Endothelial cell of umbilical vein (primary cell): Measurements from ENCODE around the gene NEDD4.

ENCODE experiments used
- EZH2 ChIP-seq: IDR thresholded peaks from 2 replicates; pipeline ENCODE4 v1.6.1; 2012; ENCODE audit warnings: borderline replicate concordance, low read depth, mild to moderate bottlenecking, moderate library complexity, low read length, inconsistent platforms; ENCODE audit not compliant: severe bottlenecking
- FOS ChIP-seq: IDR thresholded peaks from 2 replicates; pipeline ENCODE4 v1.6.1; 2011; ENCODE audit warnings: mild to moderate bottlenecking, low read length, moderate library complexity, borderline replicate concordance; ENCODE audit not compliant: insufficient read depth
- GATA2 ChIP-seq: IDR thresholded peaks from 2 replicates; pipeline ENCODE4 v1.7.0; 2011; ENCODE audit warnings: low read depth, mild to moderate bottlenecking, moderate library complexity, mixed read lengths, low read length; ENCODE audit not compliant: insufficient read length, insufficient read depth
- JUN ChIP-seq: IDR thresholded peaks from 2 replicates; pipeline ENCODE4 v1.6.1; 2011; ENCODE audit warnings: borderline replicate concordance, low read depth; ENCODE audit not compliant: insufficient read length, insufficient read depth
- MYC ChIP-seq: IDR thresholded peaks from one replicate; pipeline ENCODE4 v1.6.1; 2011; ENCODE audit warnings: mild to moderate bottlenecking, low read depth, low read length
- POLR2A ChIP-seq: IDR thresholded peaks from 2 replicates; pipeline ENCODE4 v1.6.1; 2012; ENCODE audit warnings: low read depth, mild to moderate bottlenecking, control low read depth, low read length
- POLR2AphosphoS5 ChIP-seq: IDR thresholded peaks from 2 replicates; pipeline ENCODE4 v1.6.1; 2012; ENCODE audit warnings: low read depth, mild to moderate bottlenecking, control low read depth, low read length, moderate library complexity; ENCODE audit not compliant: insufficient read depth
- TF ChIP-seq, protein P1 (sequence below), 2 donors: IDR thresholded peaks; 1 replicate in 1 of 2; 2 replicates in 1 of 2; pipeline ENCODE4 v1.5.1; 2011; ENCODE audit warnings: low read length in 2 of 2, mild to moderate bottlenecking in 2 of 2, moderate library complexity in 2 of 2, control low read depth in 1 of 2, inconsistent platforms in 1 of 2, low read depth in 1 of 2; ENCODE audit not compliant: insufficient read depth in 1 of 2; ENCODE audit errors: extremely low read depth in 1 of 2
- TF ChIP-seq, protein P2 (sequence below): IDR thresholded peaks from 2 replicates; pipeline ENCODE4 v1.6.1; 2011; ENCODE audit not compliant: insufficient read depth, insufficient read length

DNA sequence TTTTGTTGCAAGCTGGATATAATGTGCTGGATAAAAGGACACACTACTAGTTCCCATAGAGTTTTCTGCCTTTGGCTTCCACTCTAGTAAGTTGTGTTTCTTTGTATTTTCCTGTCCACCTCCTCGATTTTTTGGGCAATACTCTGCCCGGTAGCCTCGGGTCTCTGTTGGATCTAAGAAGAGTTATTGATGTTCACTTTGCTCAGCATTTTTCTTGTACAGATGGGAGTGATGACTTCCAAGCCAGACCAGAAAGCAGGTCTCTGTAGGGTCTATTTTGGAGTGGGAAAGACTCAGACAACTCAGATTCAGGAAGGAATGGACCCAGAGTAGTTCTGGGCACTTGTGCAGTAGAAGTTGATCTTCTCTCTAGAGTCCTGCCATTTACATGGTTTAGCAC lies 214.5 kb downstream of the NEDD4 start:
- TF ChIP-seq, protein P1, sequence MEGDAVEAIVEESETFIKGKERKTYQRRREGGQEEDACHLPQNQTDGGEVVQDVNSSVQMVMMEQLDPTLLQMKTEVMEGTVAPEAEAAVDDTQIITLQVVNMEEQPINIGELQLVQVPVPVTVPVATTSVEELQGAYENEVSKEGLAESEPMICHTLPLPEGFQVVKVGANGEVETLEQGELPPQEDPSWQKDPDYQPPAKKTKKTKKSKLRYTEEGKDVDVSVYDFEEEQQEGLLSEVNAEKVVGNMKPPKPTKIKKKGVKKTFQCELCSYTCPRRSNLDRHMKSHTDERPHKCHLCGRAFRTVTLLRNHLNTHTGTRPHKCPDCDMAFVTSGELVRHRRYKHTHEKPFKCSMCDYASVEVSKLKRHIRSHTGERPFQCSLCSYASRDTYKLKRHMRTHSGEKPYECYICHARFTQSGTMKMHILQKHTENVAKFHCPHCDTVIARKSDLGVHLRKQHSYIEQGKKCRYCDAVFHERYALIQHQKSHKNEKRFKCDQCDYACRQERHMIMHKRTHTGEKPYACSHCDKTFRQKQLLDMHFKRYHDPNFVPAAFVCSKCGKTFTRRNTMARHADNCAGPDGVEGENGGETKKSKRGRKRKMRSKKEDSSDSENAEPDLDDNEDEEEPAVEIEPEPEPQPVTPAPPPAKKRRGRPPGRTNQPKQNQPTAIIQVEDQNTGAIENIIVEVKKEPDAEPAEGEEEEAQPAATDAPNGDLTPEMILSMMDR (IDR thresholded peaks at IDR 0.05; ENCODE audit: extremely low read depth in 1 of 2, insufficient read depth in 1 of 2, low read depth in 1 of 2, low read length in 2 of 2): no peak
- TF ChIP-seq POLR2AphosphoS5: no peak
- no peak for TF ChIP-seq POLR2A
- TF ChIP-seq, protein P2, sequence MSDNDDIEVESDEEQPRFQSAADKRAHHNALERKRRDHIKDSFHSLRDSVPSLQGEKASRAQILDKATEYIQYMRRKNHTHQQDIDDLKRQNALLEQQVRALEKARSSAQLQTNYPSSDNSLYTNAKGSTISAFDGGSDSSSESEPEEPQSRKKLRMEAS: no peak
- no peak for TF ChIP-seq JUN
- TF ChIP-seq EZH2: no peak
- TF ChIP-seq FOS: no peak
- TF ChIP-seq GATA2: no peak
- TF ChIP-seq MYC: no peak
